Caco-2 (cell line): Measurements from ENCODE around the gene FHOD3. TPM values are rescaled to one million over a fixed set of nuclear protein-coding genes. Genes with fewer than 3 reads are reported as not detected.

Source experiments
- BruUV-seq: library from RNA; stranded (reverse); fragments of 400-500 nt; replicated peaks from 2 replicates; lab custom pipeline; 2021; lab: Mats Ljungman, UMichigan
- CTCF ChIA-PET: fragments of 300-600 bp; sonication (Branson Sonifier 250); formaldehyde crosslinking; loops from one replicate; lab custom pipeline; 2022; ENCODE audit warnings: antibody characterized with exemption; lab: Charles Lee
- POLR2A ChIA-PET: fragments of 300-600 bp; sonication (Branson Sonifier 250); formaldehyde crosslinking; loops from one replicate; lab custom pipeline; 2022; ENCODE audit warnings: antibody characterized with exemption; lab: Charles Lee
- DNase-seq, 2 experiments: peaks; one replicate each; pipeline versions ENCODE4 v3.0.0 to v3.0.0-alpha.2; 2020 to 2022
- H3K27me3 ChIP-seq: replicated peaks from 2 replicates; pipeline ENCODE4 v1.6.0; 2011; ENCODE audit warnings: low read length; ENCODE audit not compliant: control insufficient read depth, insufficient read depth
- H3K36me3 ChIP-seq: 2 replicates; pipeline ENCODE4 v1.5.1; 2011; ENCODE audit warnings: low read length; ENCODE audit not compliant: control insufficient read depth, insufficient read depth
- H3K4me1 ChIP-seq: fragments of 250-450 bp; sonication (Bioruptor Pico); 2 replicates; pipeline ENCODE4 v1.5.1; 2020; ENCODE audit warnings: mild to moderate bottlenecking
- H3K4me3 ChIP-seq: 2 replicates; pipeline ENCODE4 v1.5.1; 2011; ENCODE audit warnings: low read depth, mild to moderate bottlenecking, control low read depth, low read length
- H3K9me3 ChIP-seq: fragments of 250-450 bp; sonication (Bioruptor Pico); 2 replicates; pipeline ENCODE4 v1.5.1; 2020; ENCODE audit warnings: mild to moderate bottlenecking, moderate library complexity
- H3K27ac Mint-ChIP-seq: one replicate; pipeline ENCODE4 v1.8.0; 2022; ENCODE audit warnings: mixed read lengths; ENCODE audit not compliant: unreplicated experiment
- H3K27me3 Mint-ChIP-seq: one replicate; pipeline ENCODE4 v1.8.0; 2022; ENCODE audit warnings: mixed read lengths; ENCODE audit not compliant: insufficient read depth, unreplicated experiment
- H3K36me3 Mint-ChIP-seq: one replicate; pipeline ENCODE4 v1.8.0; 2022; ENCODE audit warnings: mild to moderate bottlenecking, mixed read lengths; ENCODE audit not compliant: insufficient read depth, unreplicated experiment
- H3K4me1 Mint-ChIP-seq: one replicate; pipeline ENCODE4 v1.8.0; 2022; ENCODE audit warnings: low read depth, mixed read lengths; ENCODE audit not compliant: unreplicated experiment
- H3K4me3 Mint-ChIP-seq: one replicate; pipeline ENCODE4 v1.8.0; 2022; ENCODE audit warnings: mild to moderate bottlenecking, moderate library complexity, mixed read lengths; ENCODE audit not compliant: unreplicated experiment
- H3K9me3 Mint-ChIP-seq: one replicate; pipeline ENCODE4 v1.8.0; 2022; ENCODE audit warnings: mixed read lengths; ENCODE audit not compliant: unreplicated experiment
- CTCF ChIP-seq, 2 experiments: fragments of 200-600 bp in 1 of 2; IDR thresholded peaks; 1 replicate in 1 of 2; 2 replicates in 1 of 2; pipeline versions ENCODE4 v1.5.1 to v1.8.0; 2011 to 2022; ENCODE audit warnings: antibody characterized with exemption in 1 of 2, control low read depth in 1 of 2, inconsistent platforms in 1 of 2, low read depth in 1 of 2, low read length in 1 of 2, mild to moderate bottlenecking in 1 of 2, moderate library complexity in 1 of 2; ENCODE audit not compliant: insufficient read depth in 1 of 2, severe bottlenecking in 1 of 2, unreplicated experiment in 1 of 2
- intact Hi-C: fragments of 100-400 bp; cut with micrococcal nuclease; formaldehyde crosslinking; loops from one replicate; pipeline ENCODE4 v1.10.0; 2022; ENCODE audit not compliant: unreplicated experiment
- total RNA-seq: library from RNA; stranded (reverse); gene quantifications from 2 replicates; pipeline ENCODE4 v1.2.3, GENCODE V29; 2022

FHOD3 gene
- total RNA-seq, 1 experiment from 2014 or later, result not detected

GRCh38 chr18:36828157-36828629 is 530.7 kb downstream of the FHOD3 start:
- ChIA-PET CTCF (interaction anchor here (0.6 to 1.4 kb wide), 2 partner anchors 24 to 71 kb away, joined by 3 read pairs; no protein-coding TSS in a partner anchor), POLR2A (no interaction called here)

GRCh38 chr18:36828630-36829361 is 531.3 kb downstream of the FHOD3 start, which contains the start of the genes KIAA1328 and TPGS2:
KIAA1328 (plus strand) TSS chr18:36829127; CDS start chr18:36829139, 12 bp downstream.
TPGS2 (minus strand) TSS chr18:36829002; CDS start chr18:36828767, 235 bp downstream.
- H3K4me3 ChIP-seq, result peak within 1 kb of the TSS; percentile 84
- Mint-ChIP-seq H3K4me1 (peaks cover 8% of the 10 kb centered on the region), H3K36me3 (no peaks in the 10 kb centered on the region), H3K9me3 (no peaks in the 10 kb centered on the region), H3K4me3 (peak within 1 kb of the TSS; percentile 94), H3K27me3 (no peaks in the 10 kb centered on the region), H3K27ac (peak within 1 kb of the TSS; percentile 90)
- POLR2A ChIA-PET, result interaction anchor here (0.7 kb wide), 1 partner anchor 119 kb away, joined by 3 read pairs; no protein-coding TSS in a partner anchor
- H3K36me3 ChIP-seq, result no peaks in the 10 kb centered on the region
- CTCF ChIA-PET, result interaction anchor here (0.6 to 1.4 kb wide), 2 partner anchors 23 to 71 kb away, joined by 3 read pairs; no protein-coding TSS in a partner anchor
- no peaks in the 10 kb centered on the region for H3K27me3 ChIP-seq
- peak in 1 of 2 experiments; percentile 41 for TF ChIP-seq CTCF (IDR thresholded peaks at IDR 0.05; ENCODE audit: insufficient read depth in 1 of 2, low read depth in 1 of 2, low read length in 1 of 2, severe bottlenecking in 1 of 2, unreplicated experiment in 1 of 2)
- no peaks in the 10 kb centered on the region for H3K9me3 ChIP-seq
- DNase-seq, result peak; percentile 72 to 83
- intact Hi-C loops, result no loop called here
- no peaks in the 10 kb centered on the region for H3K4me1 ChIP-seq
- no TSS peak for BruUV-seq

More at GRCh38 chr18:36828157-36828629, 530.7 kb downstream of the FHOD3 start:
- H3K27me3 Mint-ChIP-seq, result no peaks in the 10 kb centered on the region
- intact Hi-C loops, result no loop called here
- H3K27me3 ChIP-seq, result no peaks in the 10 kb centered on the region
- H3K36me3 Mint-ChIP-seq, result no peaks in the 10 kb centered on the region
- no peaks in the 10 kb centered on the region for H3K4me1 ChIP-seq
- H3K9me3 ChIP-seq, result no peaks in the 10 kb centered on the region
- DNase-seq, result peak in 1 of 2 experiments; percentile 23
- H3K27ac Mint-ChIP-seq, result peak overlapping the region; percentile 90
- peaks cover 8% of the 10 kb centered on the region for H3K4me1 Mint-ChIP-seq
- no peaks in the 10 kb centered on the region for H3K36me3 ChIP-seq
- TF ChIP-seq CTCF (IDR thresholded peaks at IDR 0.05; ENCODE audit: insufficient read depth in 1 of 2, low read depth in 1 of 2, low read length in 1 of 2, severe bottlenecking in 1 of 2, unreplicated experiment in 1 of 2), result no peak
- peak overlapping the region; percentile 84 for H3K4me3 ChIP-seq
- H3K4me3 Mint-ChIP-seq, result peak overlapping the region; percentile 94
- BruUV-seq, result TSS peak; percentile 40
- no peaks in the 10 kb centered on the region for H3K9me3 Mint-ChIP-seq

Other genes with a start within 250 kb of the FHOD3 start
- gene RPRD1A, start 230.2 kb upstream of the FHOD3 start, total RNA-seq, result 18.9 and 21.1 TPM in 2 replicates
- 19.5 and 20.1 TPM in 2 replicates for gene SLC39A6, start 168.4 kb upstream of the FHOD3 start, total RNA-seq
- gene ELP2, start 167.8 kb upstream of the FHOD3 start, total RNA-seq, result 43.2 and 45.9 TPM in 2 replicates
- gene MOCOS, start 110.2 kb upstream of the FHOD3 start, total RNA-seq, result 4.1 and 5.5 TPM in 2 replicates